Measurements from ENCODE around the gene SIAH2. TPM values are rescaled to one million over a fixed set of nuclear protein-coding genes. Genes with fewer than 3 reads are reported as not detected.

Gene SIAH2
- total RNA-seq, 1 experiment from 2014 or later = 17.1 TPM

DNA sequence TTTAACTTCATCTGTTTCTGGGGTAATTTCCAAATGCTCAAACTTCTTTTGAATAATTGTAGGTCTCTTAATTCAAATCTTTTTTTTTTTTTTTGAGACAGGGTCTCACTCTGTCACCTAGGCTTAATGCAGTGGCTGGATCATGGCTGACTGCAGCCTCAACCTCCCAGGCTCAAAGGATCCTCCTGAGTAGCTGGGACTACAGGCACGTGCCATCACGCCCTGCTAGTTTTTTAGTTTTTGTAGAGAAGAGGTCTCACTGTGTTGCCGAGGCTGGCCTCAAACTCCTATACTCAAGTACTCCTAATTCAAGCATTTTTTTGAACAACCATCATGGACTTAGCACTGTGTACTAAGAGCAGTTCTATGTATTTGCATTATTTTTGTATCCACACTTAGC is 3.8 kb upstream of the SIAH2 start:
- no peaks in the 10 kb centered on the region for H3K36me3 Mint-ChIP-seq
- ChIA-PET CTCF (interaction anchor here (0.6 to 1.8 kb wide), 3 partner anchors 13 to 320 kb away, joined by 3 to 9 read pairs (median 7); no protein-coding TSS in a partner anchor), POLR2A (interaction anchor here (0.7 kb wide), 1 partner anchor 221 kb away, joined by 4 read pairs; the partner anchor contains the start of gene SERP1)
- DNase-seq (ENCODE audit: low spot score) (no peak), ATAC-seq (no peak)
- H3K4me1 Mint-ChIP-seq = peaks cover 25% of the 10 kb centered on the region
- H3K4me3 Mint-ChIP-seq = no peak overlapping the region
- H3K27me3 Mint-ChIP-seq (ENCODE audit: low read depth) = peaks cover 32% of the 10 kb centered on the region
- no peaks in the 10 kb centered on the region for H3K9me3 Mint-ChIP-seq
- TF ChIP-seq PRRX2 (CRISPR knock-in tag; IDR thresholded peaks at IDR 0.05) = no peak
- TF ChIP-seq JAZF1 (CRISPR knock-in tag; IDR thresholded peaks at IDR 0.05) = no peak
- no peak for TF ChIP-seq ZBTB21 (CRISPR knock-in tag; IDR thresholded peaks at IDR 0.05; ENCODE audit: borderline replicate concordance)
- no peak for TF ChIP-seq ESRRA (CRISPR knock-in tag; IDR thresholded peaks at IDR 0.05; ENCODE audit: borderline replicate concordance)
- TF ChIP-seq EMX1 (CRISPR knock-in tag; IDR thresholded peaks at IDR 0.05) = no peak
- no peak for TF ChIP-seq SMAD4 (CRISPR knock-in tag; IDR thresholded peaks at IDR 0.05)
- TF ChIP-seq, protein P1, sequence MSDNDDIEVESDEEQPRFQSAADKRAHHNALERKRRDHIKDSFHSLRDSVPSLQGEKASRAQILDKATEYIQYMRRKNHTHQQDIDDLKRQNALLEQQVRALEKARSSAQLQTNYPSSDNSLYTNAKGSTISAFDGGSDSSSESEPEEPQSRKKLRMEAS (CRISPR knock-in tag; IDR thresholded peaks at IDR 0.05) = no peak
- TF ChIP-seq ZNF138 (CRISPR knock-in tag; conservative IDR thresholded peaks at IDR 0.05) = no peak
- no peak for TF ChIP-seq MYBL2 (CRISPR knock-in tag; IDR thresholded peaks at IDR 0.05)
- TF ChIP-seq, protein P2, sequence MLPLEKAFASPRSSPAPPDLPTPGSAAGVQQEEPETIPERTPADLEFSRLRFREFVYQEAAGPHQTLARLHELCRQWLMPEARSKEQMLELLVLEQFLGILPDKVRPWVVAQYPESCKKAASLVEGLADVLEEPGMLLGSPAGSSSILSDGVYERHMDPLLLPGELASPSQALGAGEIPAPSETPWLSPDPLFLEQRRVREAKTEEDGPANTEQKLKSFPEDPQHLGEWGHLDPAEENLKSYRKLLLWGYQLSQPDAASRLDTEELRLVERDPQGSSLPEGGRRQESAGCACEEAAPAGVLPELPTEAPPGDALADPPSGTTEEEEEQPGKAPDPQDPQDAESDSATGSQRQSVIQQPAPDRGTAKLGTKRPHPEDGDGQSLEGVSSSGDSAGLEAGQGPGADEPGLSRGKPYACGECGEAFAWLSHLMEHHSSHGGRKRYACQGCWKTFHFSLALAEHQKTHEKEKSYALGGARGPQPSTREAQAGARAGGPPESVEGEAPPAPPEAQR (CRISPR knock-in tag; IDR thresholded peaks at IDR 0.05) = no peak
- TF ChIP-seq, protein P3, sequence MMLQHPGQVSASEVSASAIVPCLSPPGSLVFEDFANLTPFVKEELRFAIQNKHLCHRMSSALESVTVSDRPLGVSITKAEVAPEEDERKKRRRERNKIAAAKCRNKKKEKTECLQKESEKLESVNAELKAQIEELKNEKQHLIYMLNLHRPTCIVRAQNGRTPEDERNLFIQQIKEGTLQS (CRISPR knock-in tag; conservative IDR thresholded peaks at IDR 0.05) = no peak
- TF ChIP-seq, protein P4, sequence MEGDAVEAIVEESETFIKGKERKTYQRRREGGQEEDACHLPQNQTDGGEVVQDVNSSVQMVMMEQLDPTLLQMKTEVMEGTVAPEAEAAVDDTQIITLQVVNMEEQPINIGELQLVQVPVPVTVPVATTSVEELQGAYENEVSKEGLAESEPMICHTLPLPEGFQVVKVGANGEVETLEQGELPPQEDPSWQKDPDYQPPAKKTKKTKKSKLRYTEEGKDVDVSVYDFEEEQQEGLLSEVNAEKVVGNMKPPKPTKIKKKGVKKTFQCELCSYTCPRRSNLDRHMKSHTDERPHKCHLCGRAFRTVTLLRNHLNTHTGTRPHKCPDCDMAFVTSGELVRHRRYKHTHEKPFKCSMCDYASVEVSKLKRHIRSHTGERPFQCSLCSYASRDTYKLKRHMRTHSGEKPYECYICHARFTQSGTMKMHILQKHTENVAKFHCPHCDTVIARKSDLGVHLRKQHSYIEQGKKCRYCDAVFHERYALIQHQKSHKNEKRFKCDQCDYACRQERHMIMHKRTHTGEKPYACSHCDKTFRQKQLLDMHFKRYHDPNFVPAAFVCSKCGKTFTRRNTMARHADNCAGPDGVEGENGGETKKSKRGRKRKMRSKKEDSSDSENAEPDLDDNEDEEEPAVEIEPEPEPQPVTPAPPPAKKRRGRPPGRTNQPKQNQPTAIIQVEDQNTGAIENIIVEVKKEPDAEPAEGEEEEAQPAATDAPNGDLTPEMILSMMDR (IDR thresholded peaks at IDR 0.05) = no peak
- TF ChIP-seq NR2C2 (CRISPR knock-in tag; IDR thresholded peaks at IDR 0.05) = no peak
- H3K27ac Mint-ChIP-seq = no peak overlapping the region

DNA sequence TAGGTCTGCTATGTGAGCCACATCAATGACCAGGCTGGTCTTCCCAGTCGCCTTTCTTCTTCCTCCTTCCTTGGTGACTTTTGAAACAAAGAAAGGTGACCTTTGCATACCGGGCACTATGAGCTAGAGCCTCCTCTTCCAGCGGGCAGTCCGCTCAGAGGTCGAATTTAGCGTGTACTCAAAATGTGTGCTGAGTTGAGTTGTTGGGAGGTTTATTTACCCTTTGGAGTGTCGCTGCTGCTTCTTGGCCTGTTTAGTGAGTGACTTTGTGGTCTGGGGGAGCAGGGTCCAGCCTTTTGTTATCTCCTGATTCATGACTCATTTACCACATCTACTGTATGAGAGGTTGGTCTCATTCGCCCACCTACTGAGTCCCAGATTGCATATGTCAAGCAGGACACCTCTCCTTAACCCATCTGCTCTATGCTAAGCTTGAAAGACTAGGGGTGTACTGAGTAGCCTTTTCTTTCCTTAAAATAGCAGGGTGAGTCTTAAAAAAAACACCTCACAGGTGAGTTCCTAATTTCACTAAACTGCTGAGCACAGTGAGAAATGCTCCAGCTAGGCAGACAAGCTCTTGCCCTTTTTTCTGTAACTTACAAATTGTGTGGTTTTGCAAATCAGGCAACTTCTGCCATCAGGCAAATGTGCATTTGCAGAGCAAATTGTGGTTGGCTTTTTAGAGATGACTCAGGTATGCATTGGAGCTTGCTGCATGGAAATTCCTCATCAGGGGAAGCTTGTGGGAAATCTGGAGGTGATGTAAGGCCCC is 3.2 kb upstream of the SIAH2 start:
- TF ChIP-seq TP53 (CRISPR knock-in tag; IDR thresholded peaks at IDR 0.05) = no peak
- no peak for TF ChIP-seq ZNF671 (CRISPR knock-in tag; IDR thresholded peaks at IDR 0.05)
- TF ChIP-seq, protein P5, sequence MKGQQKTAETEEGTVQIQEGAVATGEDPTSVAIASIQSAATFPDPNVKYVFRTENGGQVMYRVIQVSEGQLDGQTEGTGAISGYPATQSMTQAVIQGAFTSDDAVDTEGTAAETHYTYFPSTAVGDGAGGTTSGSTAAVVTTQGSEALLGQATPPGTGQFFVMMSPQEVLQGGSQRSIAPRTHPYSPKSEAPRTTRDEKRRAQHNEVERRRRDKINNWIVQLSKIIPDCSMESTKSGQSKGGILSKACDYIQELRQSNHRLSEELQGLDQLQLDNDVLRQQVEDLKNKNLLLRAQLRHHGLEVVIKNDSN (CRISPR knock-in tag; IDR thresholded peaks at IDR 0.05) = no peak
- TF ChIP-seq FOXP1 (CRISPR knock-in tag; IDR thresholded peaks at IDR 0.05; ENCODE audit: borderline replicate concordance) = no peak
- TF ChIP-seq, protein P6, sequence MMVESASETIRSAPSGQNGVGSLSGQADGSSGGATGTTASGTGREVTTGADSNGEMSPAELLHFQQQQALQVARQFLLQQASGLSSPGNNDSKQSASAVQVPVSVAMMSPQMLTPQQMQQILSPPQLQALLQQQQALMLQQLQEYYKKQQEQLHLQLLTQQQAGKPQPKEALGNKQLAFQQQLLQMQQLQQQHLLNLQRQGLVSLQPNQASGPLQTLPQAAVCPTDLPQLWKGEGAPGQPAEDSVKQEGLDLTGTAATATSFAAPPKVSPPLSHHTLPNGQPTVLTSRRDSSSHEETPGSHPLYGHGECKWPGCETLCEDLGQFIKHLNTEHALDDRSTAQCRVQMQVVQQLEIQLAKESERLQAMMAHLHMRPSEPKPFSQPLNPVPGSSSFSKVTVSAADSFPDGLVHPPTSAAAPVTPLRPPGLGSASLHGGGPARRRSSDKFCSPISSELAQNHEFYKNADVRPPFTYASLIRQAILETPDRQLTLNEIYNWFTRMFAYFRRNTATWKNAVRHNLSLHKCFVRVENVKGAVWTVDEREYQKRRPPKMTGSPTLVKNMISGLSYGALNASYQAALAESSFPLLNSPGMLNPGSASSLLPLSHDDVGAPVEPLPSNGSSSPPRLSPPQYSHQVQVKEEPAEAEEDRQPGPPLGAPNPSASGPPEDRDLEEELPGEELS (CRISPR knock-in tag; IDR thresholded peaks at IDR 0.05) = no peak
- TF ChIP-seq, protein P7, sequence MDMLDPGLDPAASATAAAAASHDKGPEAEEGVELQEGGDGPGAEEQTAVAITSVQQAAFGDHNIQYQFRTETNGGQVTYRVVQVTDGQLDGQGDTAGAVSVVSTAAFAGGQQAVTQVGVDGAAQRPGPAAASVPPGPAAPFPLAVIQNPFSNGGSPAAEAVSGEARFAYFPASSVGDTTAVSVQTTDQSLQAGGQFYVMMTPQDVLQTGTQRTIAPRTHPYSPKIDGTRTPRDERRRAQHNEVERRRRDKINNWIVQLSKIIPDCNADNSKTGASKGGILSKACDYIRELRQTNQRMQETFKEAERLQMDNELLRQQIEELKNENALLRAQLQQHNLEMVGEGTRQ (CRISPR knock-in tag; IDR thresholded peaks at IDR 0.05) = no peak
- no peak for TF ChIP-seq ZNF416 (CRISPR knock-in tag; IDR thresholded peaks at IDR 0.05)
- no peak for TF ChIP-seq GRHL2 (CRISPR knock-in tag; IDR thresholded peaks at IDR 0.05; ENCODE audit: insufficient replicate concordance, severe bottlenecking)
- TF ChIP-seq SOX15 (CRISPR knock-in tag; IDR thresholded peaks at IDR 0.05) = no peak
- TF ChIP-seq NFATC4 (CRISPR knock-in tag; IDR thresholded peaks at IDR 0.05) = no peak
- TF ChIP-seq ZBTB21 (CRISPR knock-in tag; IDR thresholded peaks at IDR 0.05; ENCODE audit: borderline replicate concordance) = no peak
- TF ChIP-seq, protein P8, sequence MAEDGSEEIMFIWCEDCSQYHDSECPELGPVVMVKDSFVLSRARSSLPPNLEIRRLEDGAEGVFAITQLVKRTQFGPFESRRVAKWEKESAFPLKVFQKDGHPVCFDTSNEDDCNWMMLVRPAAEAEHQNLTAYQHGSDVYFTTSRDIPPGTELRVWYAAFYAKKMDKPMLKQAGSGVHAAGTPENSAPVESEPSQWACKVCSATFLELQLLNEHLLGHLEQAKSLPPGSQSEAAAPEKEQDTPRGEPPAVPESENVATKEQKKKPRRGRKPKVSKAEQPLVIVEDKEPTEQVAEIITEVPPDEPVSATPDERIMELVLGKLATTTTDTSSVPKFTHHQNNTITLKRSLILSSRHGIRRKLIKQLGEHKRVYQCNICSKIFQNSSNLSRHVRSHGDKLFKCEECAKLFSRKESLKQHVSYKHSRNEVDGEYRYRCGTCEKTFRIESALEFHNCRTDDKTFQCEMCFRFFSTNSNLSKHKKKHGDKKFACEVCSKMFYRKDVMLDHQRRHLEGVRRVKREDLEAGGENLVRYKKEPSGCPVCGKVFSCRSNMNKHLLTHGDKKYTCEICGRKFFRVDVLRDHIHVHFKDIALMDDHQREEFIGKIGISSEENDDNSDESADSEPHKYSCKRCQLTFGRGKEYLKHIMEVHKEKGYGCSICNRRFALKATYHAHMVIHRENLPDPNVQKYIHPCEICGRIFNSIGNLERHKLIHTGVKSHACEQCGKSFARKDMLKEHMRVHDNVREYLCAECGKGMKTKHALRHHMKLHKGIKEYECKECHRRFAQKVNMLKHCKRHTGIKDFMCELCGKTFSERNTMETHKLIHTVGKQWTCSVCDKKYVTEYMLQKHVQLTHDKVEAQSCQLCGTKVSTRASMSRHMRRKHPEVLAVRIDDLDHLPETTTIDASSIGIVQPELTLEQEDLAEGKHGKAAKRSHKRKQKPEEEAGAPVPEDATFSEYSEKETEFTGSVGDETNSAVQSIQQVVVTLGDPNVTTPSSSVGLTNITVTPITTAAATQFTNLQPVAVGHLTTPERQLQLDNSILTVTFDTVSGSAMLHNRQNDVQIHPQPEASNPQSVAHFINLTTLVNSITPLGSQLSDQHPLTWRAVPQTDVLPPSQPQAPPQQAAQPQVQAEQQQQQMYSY (CRISPR knock-in tag; IDR thresholded peaks at IDR 0.05) = no peak
- DNase-seq (ENCODE audit: low spot score) (no peak), ATAC-seq (no peak)
- H3K4me3 Mint-ChIP-seq = no peak overlapping the region
- H3K27me3 Mint-ChIP-seq (ENCODE audit: low read depth) = peaks cover 38% of the 10 kb centered on the region
- POLR2A ChIA-PET = interaction anchor here (0.7 kb wide), 1 partner anchor 220 kb away, joined by 4 read pairs; the partner anchor contains the start of gene SERP1
- H3K4me1 Mint-ChIP-seq = peaks cover 31% of the 10 kb centered on the region
- CTCF ChIA-PET = interaction anchor here (0.6 to 3.6 kb wide), 4 partner anchors 13 to 320 kb away, joined by 3 to 23 read pairs (median 8); no protein-coding TSS in a partner anchor
- H3K27ac Mint-ChIP-seq = no peak overlapping the region; the same call in 1 of the 2 replicates
- no peaks in the 10 kb centered on the region for H3K9me3 Mint-ChIP-seq
- H3K36me3 Mint-ChIP-seq = no peaks in the 10 kb centered on the region

All from WTC11 (cell line).